ENCODE results near the gene FKBP2.

FKBP2 gene

DNA sequence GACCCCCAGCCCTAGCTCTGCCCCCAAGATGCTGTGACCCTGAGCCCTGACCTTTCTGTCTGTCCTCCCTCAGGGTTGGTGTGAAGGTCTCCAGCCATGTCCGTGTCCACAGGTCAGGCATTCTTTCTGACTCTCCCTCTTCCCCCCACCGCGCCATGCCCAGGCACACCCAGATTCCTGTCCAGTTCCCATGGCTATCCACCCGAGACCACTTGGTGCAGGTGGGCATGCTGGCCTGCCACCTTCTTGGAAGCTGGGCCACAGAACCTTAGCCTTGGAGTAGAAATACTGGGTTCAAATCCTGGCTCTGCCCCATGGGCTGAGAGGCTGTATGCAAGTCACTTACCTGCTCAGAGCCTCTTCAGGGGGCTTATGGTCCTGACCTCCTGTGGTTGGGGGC, 8.1 kb downstream of the FKBP2 start:
- no peak for DNase-seq (ENCODE audit: low read depth, low spot score)

DNA sequence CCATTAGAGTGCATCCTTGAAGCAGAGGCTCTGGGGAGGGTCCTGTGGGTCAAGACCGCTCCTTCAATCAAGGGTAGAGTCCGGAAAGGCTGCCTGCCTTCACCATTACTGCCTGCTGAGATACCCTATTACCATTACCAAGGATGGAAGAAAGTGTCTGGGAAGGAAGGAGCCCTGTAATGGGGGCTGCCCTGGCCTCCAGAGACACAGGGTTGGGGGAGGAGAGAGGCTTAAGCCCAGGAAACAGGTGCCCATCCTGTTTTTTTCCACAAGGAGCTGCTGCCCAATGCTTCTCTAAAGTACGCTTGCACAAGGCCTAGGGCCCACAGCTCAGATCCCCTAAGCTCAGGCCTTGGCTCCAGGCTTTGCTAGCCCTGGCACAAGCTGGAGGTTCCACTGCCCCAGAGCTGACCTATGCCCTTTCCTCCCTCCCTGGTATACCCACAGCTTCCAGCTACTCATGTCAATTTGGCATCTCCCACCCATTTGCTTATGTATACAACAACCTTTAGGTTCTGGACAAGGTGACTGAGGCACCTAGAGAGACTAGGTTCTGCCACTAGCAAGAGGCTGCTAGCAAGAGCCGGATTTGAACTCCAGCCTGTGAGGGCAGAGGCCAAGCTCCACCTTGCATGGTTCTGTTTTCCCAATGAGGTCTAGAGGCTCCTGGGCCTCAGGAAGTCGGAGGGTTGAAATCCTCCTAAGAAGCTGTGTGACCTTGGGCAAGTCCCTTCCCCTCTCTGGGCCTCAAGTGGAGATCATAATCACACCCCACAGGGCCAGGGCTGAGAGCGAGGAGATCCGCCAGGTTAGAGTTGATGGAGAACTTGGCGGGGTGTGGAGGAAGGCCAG, 8.9 kb downstream of the FKBP2 start:
- DNase-seq (ENCODE audit: low read depth, low spot score): no peak

DNA sequence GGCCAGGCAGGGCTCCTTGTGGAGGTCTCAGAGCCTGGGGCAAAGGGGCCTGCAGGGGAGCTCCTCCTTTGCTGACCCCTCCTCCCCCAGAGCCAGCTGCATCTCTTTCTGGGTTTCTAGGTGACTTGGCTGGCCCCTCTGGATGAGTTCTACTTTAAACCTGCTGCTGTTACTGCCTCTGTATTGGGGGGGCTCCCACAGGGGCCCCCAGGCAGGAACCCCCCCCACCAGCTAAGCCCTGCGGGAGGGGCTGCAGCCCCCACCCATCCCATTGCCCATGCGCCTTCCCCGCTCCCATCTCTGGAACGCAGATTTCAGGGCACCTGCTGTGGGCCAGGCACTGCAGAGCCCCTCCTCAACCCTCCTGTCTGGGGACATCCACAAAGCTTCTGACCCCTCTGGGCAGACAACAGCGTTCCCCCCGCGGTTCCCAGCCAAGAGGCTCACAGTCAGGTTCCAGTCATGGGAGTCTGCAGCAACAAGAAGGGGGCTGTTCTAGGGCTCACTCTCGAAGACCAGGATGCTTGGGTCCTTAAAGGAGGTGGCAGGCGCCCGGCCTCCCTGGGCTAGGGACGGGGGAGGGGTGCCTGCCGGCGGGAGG, 9.6 kb downstream of the FKBP2 start:
- no peak for DNase-seq (ENCODE audit: low read depth, low spot score)

DNA sequence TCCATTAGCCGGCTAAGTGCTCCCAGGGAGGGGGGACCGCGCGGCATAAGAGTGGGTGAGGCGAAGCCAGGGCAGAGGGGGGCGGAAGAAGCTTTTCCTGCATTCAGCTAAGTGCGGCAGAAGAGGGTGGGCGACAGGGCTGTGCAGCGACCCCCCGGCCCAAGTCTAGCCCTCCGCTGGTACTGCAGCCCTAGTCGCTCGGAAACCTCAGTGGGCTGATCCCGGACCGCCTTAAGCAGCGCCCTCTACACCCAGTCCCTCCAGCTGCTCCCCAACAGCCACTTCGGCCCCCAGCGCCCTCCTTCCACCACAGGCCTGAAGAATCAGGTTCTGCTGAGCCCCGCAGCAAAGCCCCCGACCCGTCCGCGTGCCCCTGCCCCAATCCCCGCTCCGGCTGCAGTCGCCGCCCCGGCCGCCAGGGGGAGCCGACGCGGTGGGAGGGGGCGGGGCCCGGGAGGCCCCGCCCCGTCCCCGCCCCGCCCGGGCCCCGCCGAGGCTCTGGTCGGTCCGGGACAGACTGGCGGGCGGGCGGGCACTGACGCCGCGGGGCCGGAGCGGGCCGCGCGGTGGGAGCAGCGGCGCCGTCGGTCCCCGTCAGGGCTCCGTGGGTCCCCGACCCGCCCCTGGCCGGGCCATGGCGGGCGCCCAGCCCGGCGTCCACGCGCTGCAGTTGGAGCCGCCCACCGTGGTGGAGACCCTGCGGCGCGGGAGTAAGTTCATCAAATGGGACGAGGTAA, 10.3 kb downstream of the FKBP2 start, which contains the start of gene PLCB3:
PLCB3 (plus strand) TSS at position 515 of the 737 bp plus-strand sequence; CDS start at position 635, 120 bp downstream.
- no peak for DNase-seq (ENCODE audit: low read depth, low spot score)

DNA sequence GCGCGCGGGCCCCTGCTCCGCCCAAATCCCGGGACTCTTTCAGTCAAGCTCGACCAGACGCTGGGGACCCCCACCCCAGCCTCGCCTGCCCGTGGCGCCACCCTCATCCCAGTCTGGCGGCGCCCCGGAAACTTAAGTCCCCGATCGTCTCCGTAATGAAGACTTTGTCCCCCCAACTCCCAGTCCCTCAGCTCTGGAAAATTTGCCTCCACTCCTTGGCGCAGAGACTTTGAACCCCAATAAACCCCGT, 10.8 kb downstream of the FKBP2 start:
- no peak for DNase-seq (ENCODE audit: low read depth, low spot score)

DNA sequence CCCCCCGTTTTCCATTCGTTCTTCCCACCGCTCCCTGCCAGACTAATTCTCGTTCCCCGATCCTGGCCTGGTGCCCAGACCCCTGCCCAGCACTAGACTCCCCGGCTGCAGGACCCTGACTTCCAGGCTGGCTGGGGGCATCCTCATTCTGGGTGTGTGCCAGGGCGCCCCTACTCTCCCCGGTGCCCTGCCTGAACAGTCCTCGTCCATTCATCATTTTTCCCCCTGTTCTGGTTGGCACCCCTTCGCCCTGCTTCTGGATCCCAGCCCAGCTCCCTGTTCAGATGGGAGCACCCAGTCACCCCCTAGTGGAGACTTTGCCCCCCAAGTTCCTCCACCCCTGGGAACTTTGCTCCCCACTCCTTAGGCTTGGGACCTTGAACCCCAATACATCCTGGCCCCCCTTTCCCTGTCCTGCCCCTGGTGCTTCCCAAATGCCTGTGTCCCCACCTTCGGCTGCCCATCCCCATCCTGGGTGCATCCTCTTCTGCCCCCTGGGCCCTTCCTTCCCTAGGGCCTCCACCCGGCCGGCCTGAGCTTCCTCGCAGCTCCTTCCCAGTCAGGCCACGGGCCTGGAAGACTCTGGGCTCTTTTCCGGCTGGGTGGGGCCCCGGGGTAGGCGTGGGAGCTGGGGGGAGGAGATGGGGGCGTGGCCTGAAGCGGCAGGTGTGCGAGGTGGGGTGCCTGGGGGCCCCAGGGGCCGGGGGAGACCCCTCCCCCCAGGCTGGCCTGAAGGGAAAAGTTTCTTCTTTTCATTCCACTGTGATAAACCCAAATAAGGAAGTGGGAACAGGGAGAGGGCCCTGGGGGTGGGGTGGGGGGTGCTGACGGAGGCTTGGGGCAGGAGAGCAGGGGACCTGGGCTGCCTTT, 11.3 kb downstream of the FKBP2 start:
- no peak for DNase-seq (ENCODE audit: low read depth, low spot score)

DNA sequence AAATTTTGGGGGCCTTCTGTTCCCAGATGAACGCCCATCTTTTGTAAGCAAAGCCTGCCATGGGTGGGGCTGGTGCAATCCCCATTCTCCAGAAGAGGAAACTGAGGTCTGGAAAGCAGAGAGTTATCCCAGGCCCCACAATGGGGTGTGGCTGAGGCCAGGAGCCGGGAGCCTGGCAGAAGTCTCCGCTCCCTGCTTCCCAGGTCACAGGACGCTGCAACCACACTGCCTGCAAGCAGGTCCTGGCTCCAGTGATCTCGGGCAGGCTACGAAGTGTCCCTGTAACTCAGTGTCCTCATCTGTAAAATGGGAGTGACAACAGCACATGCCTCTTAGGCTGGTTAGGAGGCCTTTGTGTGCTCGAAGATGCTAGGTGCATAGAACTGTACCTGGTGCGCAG, 12.1 kb downstream of the FKBP2 start:
- DNase-seq (ENCODE audit: low read depth, low spot score): no peak

DNA sequence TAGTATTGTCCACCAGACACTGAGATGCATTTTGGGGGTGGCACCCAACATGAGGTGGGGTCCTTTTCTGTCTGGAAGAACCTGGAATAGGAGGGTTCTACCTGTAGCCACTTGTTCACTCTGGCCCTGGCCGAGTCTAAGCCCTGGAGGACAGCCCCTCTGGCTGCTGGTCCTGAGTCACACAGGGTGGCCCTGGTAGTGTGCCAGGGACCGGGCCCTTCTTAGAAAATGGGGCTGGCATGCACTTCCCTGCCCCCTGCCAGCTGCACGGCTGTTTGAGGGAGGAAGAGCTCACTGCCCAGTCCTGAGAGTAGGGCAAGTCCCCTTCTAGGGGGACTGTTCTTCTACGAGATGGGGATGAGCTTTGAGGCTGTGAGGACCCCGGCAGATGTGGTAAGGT, 12.6 kb downstream of the FKBP2 start:
- DNase-seq (ENCODE audit: low read depth, low spot score): no peak

DNA sequence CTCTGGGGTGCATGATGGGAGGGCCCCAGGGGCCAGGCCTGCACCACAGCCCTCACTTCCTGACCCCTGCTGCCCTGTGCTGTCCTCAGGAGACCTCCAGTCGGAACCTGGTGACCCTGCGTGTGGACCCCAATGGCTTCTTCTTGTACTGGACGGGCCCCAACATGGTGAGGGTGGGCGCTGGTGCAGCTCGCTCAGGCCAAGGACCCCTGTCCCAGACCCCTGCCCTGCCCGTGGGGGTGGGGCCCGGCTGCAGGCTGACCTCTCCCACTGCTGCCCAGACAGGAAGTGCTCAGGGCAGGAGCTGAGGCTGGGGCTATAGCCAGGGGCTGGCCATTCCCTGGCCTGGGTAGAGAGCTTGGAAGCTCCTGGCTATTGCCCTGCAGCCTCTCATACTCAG, 13.4 kb downstream of the FKBP2 start:
- no peak for DNase-seq (ENCODE audit: low read depth, low spot score)

DNA sequence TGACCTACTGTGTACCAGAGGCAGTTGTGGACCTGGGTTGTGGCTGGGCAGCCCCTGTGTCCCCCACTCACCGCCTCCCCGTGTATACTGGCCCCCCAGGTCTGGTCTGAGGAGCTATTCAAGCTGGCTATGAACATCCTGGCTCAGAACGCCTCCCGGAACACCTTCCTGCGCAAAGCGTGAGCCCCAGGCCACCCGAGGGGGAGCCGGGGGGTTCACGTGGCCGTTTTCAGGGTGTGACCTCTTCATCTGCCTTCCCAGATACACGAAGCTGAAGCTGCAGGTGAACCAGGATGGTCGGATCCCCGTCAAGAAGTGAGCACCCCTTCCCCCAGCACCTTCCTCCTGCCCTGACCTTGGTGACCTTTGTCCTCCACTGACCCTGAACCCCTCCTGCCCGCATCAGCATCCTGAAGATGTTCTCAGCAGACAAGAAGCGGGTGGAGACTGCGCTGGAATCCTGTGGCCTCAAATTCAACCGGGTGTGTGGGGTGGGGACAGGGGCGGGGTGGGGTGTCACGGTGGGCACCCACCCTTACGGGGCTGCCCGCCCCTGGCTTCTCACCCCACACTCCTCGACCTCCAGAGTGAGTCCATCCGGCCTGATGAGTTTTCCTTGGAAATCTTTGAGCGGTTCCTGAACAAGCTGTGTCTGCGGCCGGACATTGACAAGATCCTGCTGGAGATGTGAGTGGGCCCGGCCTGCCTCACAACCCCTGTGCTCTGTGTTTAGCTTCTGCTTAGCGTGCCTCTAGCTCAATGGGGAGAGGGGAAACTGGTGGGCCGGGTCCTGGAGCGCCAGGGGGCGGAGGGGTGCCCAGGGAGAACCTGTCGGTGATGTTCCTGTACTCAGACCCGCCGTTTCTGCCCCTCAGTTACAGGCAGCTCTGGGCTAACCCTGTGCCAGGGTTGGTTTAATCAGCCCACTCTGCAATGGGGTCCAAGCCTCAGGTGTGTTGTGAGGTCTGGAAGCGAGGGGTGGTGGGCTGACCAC, 14.5 kb downstream of the FKBP2 start:
- DNase-seq (ENCODE audit: low read depth, low spot score): no peak

DNA sequence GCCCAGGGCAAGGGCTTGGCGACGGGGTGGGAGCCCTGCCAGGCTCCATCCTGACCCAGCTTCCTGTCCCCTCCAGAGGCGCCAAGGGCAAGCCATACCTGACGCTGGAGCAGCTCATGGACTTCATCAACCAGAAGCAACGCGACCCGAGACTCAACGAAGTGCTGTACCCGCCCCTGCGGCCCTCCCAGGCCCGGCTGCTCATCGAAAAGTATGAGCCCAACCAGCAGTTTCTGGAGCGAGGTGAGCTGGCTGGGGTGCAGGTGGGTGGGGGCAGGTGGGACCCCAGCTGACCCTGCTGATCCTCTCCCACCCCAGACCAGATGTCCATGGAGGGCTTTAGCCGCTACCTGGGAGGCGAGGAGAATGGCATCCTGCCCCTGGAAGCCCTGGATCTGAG, 15.4 kb downstream of the FKBP2 start:
- no peak for DNase-seq (ENCODE audit: low read depth, low spot score)

DNA sequence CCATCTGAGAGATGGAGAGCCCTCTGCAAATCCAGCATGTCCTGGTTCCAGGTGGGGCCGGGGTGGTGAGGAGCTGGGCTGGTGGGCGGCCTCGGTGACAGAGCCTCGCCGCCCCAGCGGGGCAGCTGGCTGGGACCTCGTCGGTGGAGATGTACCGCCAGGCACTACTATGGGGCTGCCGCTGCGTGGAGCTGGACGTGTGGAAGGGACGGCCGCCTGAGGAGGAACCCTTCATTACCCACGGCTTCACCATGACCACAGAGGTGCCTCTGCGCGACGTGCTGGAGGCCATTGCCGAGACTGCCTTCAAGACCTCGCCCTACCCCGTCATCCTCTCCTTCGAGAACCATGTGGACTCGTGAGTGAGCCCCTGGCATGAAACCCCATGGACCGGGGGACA, 17.5 kb downstream of the FKBP2 start:
- DNase-seq (ENCODE audit: low read depth, low spot score): no peak

DNA sequence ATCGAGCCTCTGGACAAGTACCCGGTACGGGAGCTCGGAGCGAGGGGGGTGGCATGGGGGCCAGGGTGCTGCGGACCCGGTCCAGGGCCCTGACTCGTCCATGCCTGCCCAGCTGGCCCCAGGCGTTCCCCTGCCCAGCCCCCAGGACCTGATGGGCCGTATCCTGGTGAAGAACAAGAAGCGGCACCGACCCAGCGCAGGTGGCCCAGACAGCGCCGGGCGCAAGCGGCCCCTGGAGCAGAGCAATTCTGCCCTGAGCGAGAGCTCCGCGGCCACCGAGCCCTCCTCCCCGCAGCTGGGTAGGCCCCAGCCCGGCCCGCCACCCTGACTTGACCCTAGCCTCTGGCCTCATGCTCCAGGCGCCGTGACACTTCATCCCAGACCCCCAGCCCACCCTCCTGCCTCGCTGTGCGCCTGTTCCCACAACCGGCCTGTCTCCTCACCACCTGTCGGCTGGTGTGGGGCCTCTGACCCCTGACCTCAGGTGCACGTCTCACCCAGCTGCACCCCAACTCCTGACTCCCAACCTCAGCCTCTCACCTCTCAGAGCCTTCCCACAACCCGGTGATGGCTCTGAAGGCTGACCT, 18.1 kb downstream of the FKBP2 start:
- DNase-seq (ENCODE audit: low read depth, low spot score): no peak

DNA sequence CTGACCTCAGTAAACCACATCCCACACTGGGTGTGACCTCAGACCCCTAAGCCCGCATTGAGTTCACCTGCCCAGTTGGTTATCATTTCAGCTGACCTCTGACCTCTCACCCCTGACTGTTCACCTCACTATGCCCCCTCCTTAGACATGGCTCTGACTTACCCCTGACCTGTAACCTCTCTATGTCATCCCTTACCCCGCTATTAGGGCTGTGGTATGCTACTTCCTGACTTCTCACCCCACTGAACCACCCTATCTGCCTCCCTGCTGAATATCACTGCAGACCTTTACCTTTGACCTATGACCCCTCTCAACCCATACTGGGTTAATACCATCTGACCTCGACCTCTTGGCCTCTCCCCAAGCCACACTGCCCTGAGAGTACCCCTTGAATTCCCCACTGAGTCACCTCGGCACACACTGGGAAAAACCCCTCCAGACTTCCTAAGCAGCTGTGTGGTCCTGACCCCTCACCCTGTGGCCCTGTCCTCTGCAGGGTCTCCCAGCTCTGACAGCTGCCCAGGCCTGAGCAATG, 18.7 kb downstream of the FKBP2 start:
- DNase-seq (ENCODE audit: low read depth, low spot score): no peak

DNA sequence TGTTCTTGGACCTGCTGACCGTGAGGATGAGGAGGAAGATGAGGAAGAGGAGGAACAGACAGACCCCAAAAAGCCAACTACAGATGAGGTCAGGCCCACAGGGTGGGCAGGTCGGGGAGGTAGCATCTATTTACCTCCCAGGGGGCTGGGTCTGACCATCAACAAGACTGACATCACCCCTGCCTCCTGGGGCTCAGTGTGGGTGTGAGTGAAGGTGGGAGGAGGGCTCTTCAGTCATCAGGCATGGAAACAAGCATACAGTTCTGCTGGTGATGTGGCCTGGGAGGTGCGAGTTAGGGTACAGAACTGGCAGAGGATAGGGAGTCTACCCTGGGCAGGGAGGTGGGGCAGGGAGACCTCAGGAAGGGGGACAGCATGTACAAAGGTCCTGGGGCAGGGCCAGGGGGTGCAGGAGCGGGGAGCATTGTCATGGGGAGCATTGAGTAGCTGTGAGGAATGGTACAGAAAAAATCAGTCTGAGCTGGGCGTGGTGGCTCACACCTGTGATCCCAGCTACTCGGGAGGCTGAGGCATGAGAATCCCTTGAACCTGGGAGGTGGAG, 19.3 kb downstream of the FKBP2 start:
- DNase-seq (ENCODE audit: low read depth, low spot score): no peak

DNA sequence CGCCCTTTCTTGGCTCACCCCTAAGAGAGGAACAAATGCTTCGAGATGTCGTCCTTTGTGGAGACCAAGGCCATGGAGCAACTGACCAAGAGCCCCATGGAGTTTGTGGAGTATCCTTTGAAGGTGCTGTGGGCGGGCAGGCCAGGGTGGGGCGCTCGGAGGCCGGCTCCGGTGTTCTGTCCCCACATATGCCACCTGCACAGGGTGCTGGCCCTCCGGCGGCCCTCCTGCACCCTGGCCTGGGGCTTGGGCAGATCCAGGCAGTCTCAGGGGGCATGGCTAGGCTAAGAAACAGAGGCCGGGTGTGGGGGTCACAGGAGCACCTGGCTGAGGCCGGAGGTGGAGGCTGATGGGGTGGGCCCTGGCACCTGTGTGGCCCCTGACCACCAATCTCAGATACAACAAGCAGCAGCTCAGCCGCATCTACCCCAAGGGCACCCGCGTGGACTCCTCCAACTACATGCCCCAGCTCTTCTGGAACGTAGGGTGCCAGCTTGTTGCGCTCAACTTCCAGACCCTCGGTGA, 20.7 kb downstream of the FKBP2 start:
- DNase-seq (ENCODE audit: low read depth, low spot score): no peak

DNA sequence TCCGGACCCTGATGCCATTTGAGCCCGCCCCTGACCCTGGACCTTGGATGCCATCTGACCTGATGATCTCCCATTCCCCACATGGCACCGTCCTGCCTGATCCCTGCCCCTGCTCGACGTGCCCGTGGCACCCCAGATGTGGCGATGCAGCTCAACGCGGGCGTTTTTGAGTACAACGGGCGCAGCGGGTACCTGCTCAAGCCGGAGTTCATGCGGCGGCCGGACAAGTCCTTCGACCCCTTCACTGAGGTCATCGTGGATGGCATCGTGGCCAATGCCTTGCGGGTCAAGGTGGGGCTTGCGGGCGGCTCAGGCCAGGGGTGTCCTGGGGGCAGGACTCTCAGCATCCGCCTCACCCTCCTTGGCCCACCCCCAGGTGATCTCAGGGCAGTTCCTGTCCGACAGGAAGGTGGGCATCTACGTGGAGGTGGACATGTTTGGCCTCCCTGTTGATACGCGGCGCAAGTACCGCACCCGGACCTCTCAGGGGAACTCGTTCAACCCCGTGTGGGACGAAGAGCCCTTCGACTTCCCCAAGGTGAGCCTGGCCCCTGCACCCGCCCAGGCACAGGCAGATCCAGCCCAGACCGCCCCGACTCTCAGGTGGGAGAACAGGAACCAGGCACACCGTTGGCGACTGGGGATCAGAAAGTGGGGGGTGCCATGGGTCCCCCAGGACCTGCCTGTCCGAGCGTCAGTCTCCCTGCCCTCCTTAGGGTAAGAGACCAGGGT, 21.5 kb downstream of the FKBP2 start:
- no peak for DNase-seq (ENCODE audit: low read depth, low spot score)

DNA sequence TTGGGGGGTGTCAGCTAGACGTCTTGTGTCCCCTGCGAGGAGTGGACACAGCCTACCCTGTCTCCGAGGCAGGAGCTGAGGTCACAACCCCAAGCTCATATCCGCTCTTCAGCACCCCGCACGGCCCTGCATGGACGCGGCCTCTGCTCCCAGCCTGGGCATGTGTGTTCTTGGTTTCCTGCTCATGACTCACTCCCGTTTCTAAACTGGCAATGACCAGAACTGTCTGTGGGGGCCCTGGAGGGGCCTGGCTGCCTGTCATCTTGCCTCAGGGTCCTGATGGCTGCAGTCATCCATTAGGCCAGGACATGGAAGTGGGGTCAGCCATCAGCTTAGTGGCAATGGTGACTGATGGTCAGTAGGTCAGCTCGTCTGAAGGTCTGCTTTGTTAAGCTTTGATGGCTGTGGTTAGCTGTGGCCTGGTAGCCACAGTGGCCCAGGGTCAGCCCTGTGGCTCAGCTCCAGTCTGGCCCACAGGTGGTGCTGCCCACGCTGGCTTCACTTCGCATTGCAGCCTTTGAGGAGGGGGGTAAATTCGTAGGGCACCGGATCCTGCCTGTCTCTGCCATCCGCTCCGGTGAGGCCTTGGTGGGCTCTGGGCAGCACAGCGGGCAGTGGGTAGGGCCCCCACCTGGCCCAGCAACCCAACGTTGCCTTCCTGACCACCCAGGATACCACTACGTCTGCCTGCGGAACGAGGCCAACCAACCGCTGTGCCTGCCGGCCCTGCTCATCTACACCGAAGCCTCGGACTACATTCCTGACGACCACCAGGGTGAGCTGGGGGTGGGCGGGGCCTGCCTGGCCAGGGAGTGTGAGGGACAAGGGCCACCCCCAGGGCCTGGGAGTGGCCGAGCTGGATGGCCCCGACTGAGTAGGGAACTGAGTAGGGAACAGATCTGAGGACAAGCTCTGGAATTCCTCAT, 22.4 kb downstream of the FKBP2 start:
- DNase-seq (ENCODE audit: low read depth, low spot score): no peak
